Muscle layer of colon (tissue), 2 donors: ENCODE data around the gene GUK1.

ENCODE experiments used
- H3K27ac ChIP-seq: one replicate; pipeline ENCODE4 v1.7.0; 2013; ENCODE audit warnings: low read depth, mild to moderate bottlenecking, low read length, moderate library complexity
- H3K27me3 ChIP-seq, 2 donors: one replicate each; pipeline ENCODE4 v1.7.0; 2013; ENCODE audit warnings: low read length in 2 of 2, mild to moderate bottlenecking in 2 of 2; ENCODE audit not compliant: insufficient read depth in 2 of 2, control insufficient read depth in 1 of 2
- H3K36me3 ChIP-seq: one replicate; pipeline ENCODE4 v1.7.0; 2013; ENCODE audit warnings: mild to moderate bottlenecking, low read length; ENCODE audit not compliant: insufficient read depth
- H3K4me1 ChIP-seq: one replicate; pipeline ENCODE4 v1.7.0; 2013; ENCODE audit warnings: mild to moderate bottlenecking, low read length; ENCODE audit not compliant: insufficient read depth
- H3K4me3 ChIP-seq, 2 donors: one replicate each; pipeline ENCODE4 v1.7.0; 2013; ENCODE audit warnings: low read length in 2 of 2, low read depth in 1 of 2, mild to moderate bottlenecking in 1 of 2, moderate library complexity in 1 of 2
- H3K9ac ChIP-seq: one replicate; pipeline ENCODE4 v1.7.0; 2013; ENCODE audit warnings: low read length
- H3K9me3 ChIP-seq: one replicate; pipeline ENCODE4 v1.7.0; 2013; ENCODE audit warnings: mild to moderate bottlenecking, low read length
- donor health status: abdominal sarcoma.
- donor health status: Adenocarcinoma of cecum.

The GUK1 gene

GRCh38 chr1:228097333-228098081 lies 42.6 kb upstream of the GUK1 start:
- no peak overlapping the region for H3K9ac ChIP-seq
- no peaks in the 10 kb centered on the region for H3K27me3 ChIP-seq
- no peak overlapping the region for H3K27ac ChIP-seq
- no peak overlapping the region for H3K4me3 ChIP-seq
- H3K4me1 ChIP-seq: peaks cover 15% of the 10 kb centered on the region
- peaks cover 40% of the 10 kb centered on the region for H3K36me3 ChIP-seq
- H3K9me3 ChIP-seq: peaks cover 3% of the 10 kb centered on the region

GRCh38 chr1:228098323-228098931 lies 41.7 kb upstream of the GUK1 start:
- Histone ChIP-seq H3K9me3 (peaks cover 3% of the 10 kb centered on the region), H3K9ac (no peak overlapping the region), H3K36me3 (peaks cover 40% of the 10 kb centered on the region), H3K27ac (no peak overlapping the region), H3K27me3 (no peaks in the 10 kb centered on the region), H3K4me3 (no peak overlapping the region), H3K4me1 (peaks cover 15% of the 10 kb centered on the region)

GRCh38 chr1:228099331-228099732 lies 40.7 kb upstream of the GUK1 start:
- no peak overlapping the region for H3K4me3 ChIP-seq
- peaks cover 22% of the 10 kb centered on the region for H3K4me1 ChIP-seq
- H3K27me3 ChIP-seq: no peaks in the 10 kb centered on the region
- H3K36me3 ChIP-seq: peaks cover 40% of the 10 kb centered on the region
- peaks cover 3% of the 10 kb centered on the region for H3K9me3 ChIP-seq
- H3K9ac ChIP-seq: no peak overlapping the region
- no peak overlapping the region for H3K27ac ChIP-seq

- H3K9me3 ChIP-seq: no peaks in the 10 kb centered on the region
- H3K27ac ChIP-seq: no peak overlapping the region
- no peak overlapping the region for H3K9ac ChIP-seq
- no peak overlapping the region for H3K4me3 ChIP-seq
- peaks cover 23% of the 10 kb centered on the region for H3K4me1 ChIP-seq
- H3K27me3 ChIP-seq: no peaks in the 10 kb centered on the region
- peaks cover 40% of the 10 kb centered on the region for H3K36me3 ChIP-seq
Observed at GRCh38 chr1:228100822-228101613, 39.1 kb upstream of the GUK1 start.

GRCh38 chr1:228101614-228101993 lies 38.5 kb upstream of the GUK1 start:
- Histone ChIP-seq H3K27me3 (no peaks in the 10 kb centered on the region), H3K27ac (no peak overlapping the region), H3K4me1 (peaks cover 19% of the 10 kb centered on the region), H3K9me3 (no peaks in the 10 kb centered on the region), H3K9ac (no peak overlapping the region), H3K4me3 (no peak overlapping the region), H3K36me3 (peaks cover 41% of the 10 kb centered on the region)

- no peak overlapping the region for H3K9ac ChIP-seq
Observed at GRCh38 chr1:228101994-228102790, 37.9 kb upstream of the GUK1 start.

GRCh38 chr1:228102791-228103620 lies 37.1 kb upstream of the GUK1 start, which contains the start of gene C1orf35:
Gene C1orf35, minus strand, starts transcription at chr1:228103325. Its CDS starts 98 bp downstream, at chr1:228103227.
- Histone ChIP-seq H3K27me3 (no peaks in the 10 kb centered on the region), H3K36me3 (peaks cover 43% of the 10 kb centered on the region), H3K27ac (peak within 1 kb of the TSS; percentile 77), H3K9ac (no peak within 1 kb of the TSS), H3K9me3 (no peaks in the 10 kb centered on the region), H3K4me3 (peak within 1 kb of the TSS; percentile 53 to 80), H3K4me1 (peaks cover 24% of the 10 kb centered on the region)

More at GRCh38 chr1:228101994-228102790, 37.9 kb upstream of the GUK1 start:
- Histone ChIP-seq H3K36me3 (peaks cover 46% of the 10 kb centered on the region), H3K27me3 (no peaks in the 10 kb centered on the region), H3K27ac (peak overlapping the region; percentile 66), H3K9me3 (no peaks in the 10 kb centered on the region), H3K4me1 (peaks cover 19% of the 10 kb centered on the region), H3K4me3 (peak overlapping the region; percentile 38 to 53)

- H3K9ac ChIP-seq: no peak overlapping the region
- H3K27ac ChIP-seq: no peak overlapping the region
- H3K4me3 ChIP-seq: no peak overlapping the region
- no peaks in the 10 kb centered on the region for H3K27me3 ChIP-seq
- H3K9me3 ChIP-seq: no peaks in the 10 kb centered on the region
- H3K4me1 ChIP-seq: peaks cover 32% of the 10 kb centered on the region
- peaks cover 26% of the 10 kb centered on the region for H3K36me3 ChIP-seq
Observed at GRCh38 chr1:228104526-228105269, 35.4 kb upstream of the GUK1 start.

- Histone ChIP-seq H3K9me3 (no peaks in the 10 kb centered on the region), H3K4me1 (peaks cover 38% of the 10 kb centered on the region), H3K4me3 (no peak overlapping the region), H3K36me3 (peaks cover 20% of the 10 kb centered on the region), H3K27ac (no peak overlapping the region), H3K9ac (no peak overlapping the region), H3K27me3 (no peaks in the 10 kb centered on the region)
Observed at GRCh38 chr1:228105270-228105995, 34.6 kb upstream of the GUK1 start.
